SK-N-SH (cell line): Measurements from ENCODE around the gene PTCD1. TPM values are rescaled to one million over a fixed set of nuclear protein-coding genes. Genes with fewer than 3 reads are reported as not detected.

Source experiments
- CTCF ChIA-PET: fragments of 300-600, 350-600 bp; formaldehyde crosslinking; extraction: SDS; loops from one replicate; lab custom pipeline; 2021; lab: Yijun Ruan, JAX
- POLR2A ChIA-PET: fragments of 350-600 bp; sonication (Branson Sonifier 250); formaldehyde crosslinking; extraction: SDS; loops from one replicate; lab custom pipeline; 2020; ENCODE audit warnings: antibody characterized with exemption, inconsistent platforms; lab: Yijun Ruan, JAX
- DNase-seq: peaks from one replicate; pipeline ENCODE4 v3.0.0; 2012
- H2AFZ ChIP-seq: fragments of 200-600 bp; sonication (generic); 2 replicates; pipeline ENCODE4 v1.8.1; 2016; ENCODE audit warnings: antibody characterized with exemption, mild to moderate bottlenecking, low read depth
- H3F3A ChIP-seq: fragments of 200-600 bp; sonication (generic); replicated peaks from 2 replicates; pipeline ENCODE3; 2016; ENCODE audit warnings: antibody characterized with exemption, mild to moderate bottlenecking; ENCODE audit not compliant: insufficient read depth
- H3K27ac ChIP-seq, 2 experiments: fragments of 200-500 bp in 1 of 2; fragments of 200-600 bp in 1 of 2; sonication (Bioruptor generic) in 1 of 2; sonication (generic), shearing (Covaris generic) in 1 of 2; 2 replicates each; pipeline versions ENCODE4 v1.5.1 to v1.6.1; 2014 to 2016; ENCODE audit warnings: low read depth in 2 of 2, inconsistent platforms in 1 of 2, low read length in 1 of 2, mild to moderate bottlenecking in 1 of 2, mixed read lengths in 1 of 2
- H3K27me3 ChIP-seq: fragments of 200-600 bp; sonication (generic), shearing (Covaris generic); 2 replicates; pipeline ENCODE4 v1.6.1; 2016; ENCODE audit warnings: mixed run types; ENCODE audit not compliant: insufficient read depth
- H3K36me3 ChIP-seq, 2 experiments: fragments of 200-500 bp in 1 of 2; fragments of 200-600 bp in 1 of 2; sonication (Bioruptor generic) in 1 of 2; sonication (generic) in 1 of 2; replicated peaks in 1 of 2; 2 replicates each; pipeline versions ENCODE3 to v1.5.1; 2014 to 2016; ENCODE audit warnings: low read length in 1 of 2, mild to moderate bottlenecking in 1 of 2; ENCODE audit not compliant: insufficient read depth in 2 of 2, control insufficient read depth in 1 of 2
- H3K4me1 ChIP-seq, 2 experiments: fragments of 200-500 bp in 1 of 2; fragments of 200-600 bp in 1 of 2; sonication (Bioruptor generic) in 1 of 2; sonication (generic), shearing (Covaris generic) in 1 of 2; 2 replicates each; pipeline versions ENCODE4 v1.5.1 to v1.6.1; 2014 to 2016; ENCODE audit warnings: low read depth in 1 of 2, low read length in 1 of 2, mixed run types in 1 of 2; ENCODE audit not compliant: insufficient read depth in 2 of 2, control insufficient read depth in 1 of 2
- H3K4me2 ChIP-seq: fragments of 200-600 bp; sonication (generic), shearing (Covaris generic); 2 replicates; pipeline ENCODE4 v1.6.1; 2017; ENCODE audit warnings: mixed run types
- H3K4me3 ChIP-seq, 2 experiments: fragments of 200-500 bp in 1 of 2; fragments of 200-600 bp in 1 of 2; sonication (Bioruptor generic) in 1 of 2; sonication (generic), shearing (Covaris generic) in 1 of 2; 2 replicates each; pipeline versions ENCODE4 v1.5.1 to v1.8.1; 2014 to 2016; ENCODE audit warnings: low read depth in 2 of 2, inconsistent platforms in 1 of 2, low read length in 1 of 2, mild to moderate bottlenecking in 1 of 2, mixed read lengths in 1 of 2, moderate library complexity in 1 of 2
- H3K79me2 ChIP-seq: fragments of 200-600 bp; sonication (generic); 2 replicates; pipeline ENCODE4 v1.8.1; 2017; ENCODE audit warnings: mild to moderate bottlenecking; ENCODE audit not compliant: insufficient read depth
- H3K9ac ChIP-seq: fragments of 200-600 bp; sonication (generic); 2 replicates; pipeline ENCODE4 v1.6.1; 2017; ENCODE audit warnings: mixed run types
- H3K9me2 ChIP-seq: fragments of 200-600 bp; sonication (generic); 2 replicates; pipeline ENCODE4 v1.6.1; 2017; ENCODE audit warnings: mixed run types
- H3K9me3 ChIP-seq: fragments of 200-600 bp; sonication (generic); 2 replicates; pipeline ENCODE4 v1.6.1; 2017; ENCODE audit warnings: mixed run types, mild to moderate bottlenecking, moderate library complexity
- H4K20me1 ChIP-seq: fragments of 200-600 bp; sonication (generic); 2 replicates; pipeline ENCODE4 v1.6.1; 2017; ENCODE audit warnings: mild to moderate bottlenecking, mixed run types; ENCODE audit not compliant: insufficient read depth
- EP300 ChIP-seq, 2 experiments: IDR thresholded peaks; 2 replicates each; pipeline versions ENCODE4 v1.4.0 to v1.6.1; 2012; ENCODE audit warnings: borderline replicate concordance in 1 of 2, low read depth in 1 of 2, low read length in 1 of 2
- FOSL2 ChIP-seq: IDR thresholded peaks from 2 replicates; pipeline ENCODE4 v1.4.0; 2012; ENCODE audit warnings: low read depth, mild to moderate bottlenecking, moderate library complexity, borderline replicate concordance
- GATA2 ChIP-seq: sonication (generic); formaldehyde crosslinking; IDR thresholded peaks from 2 replicates; pipeline ENCODE4 v1.5.0; 2020; ENCODE audit warnings: mild to moderate bottlenecking, missing genetic modification reagents
- JUND ChIP-seq: IDR thresholded peaks from 2 replicates; pipeline ENCODE4 v1.4.0; 2012
- MEF2A ChIP-seq: IDR thresholded peaks from 2 replicates; pipeline ENCODE4 v1.4.0; 2012; ENCODE audit warnings: low read depth, borderline replicate concordance
- MXI1 ChIP-seq: IDR thresholded peaks from 2 replicates; pipeline ENCODE4 v1.6.1; 2012; ENCODE audit warnings: mild to moderate bottlenecking, low read depth, low read length, improper control_type of control experiment
- NFIC ChIP-seq: IDR thresholded peaks from 2 replicates; pipeline ENCODE4 v1.4.0; 2012; ENCODE audit warnings: borderline replicate concordance
- NRF1 ChIP-seq: IDR thresholded peaks from 2 replicates; pipeline ENCODE4 v1.6.1; 2012; ENCODE audit warnings: low read depth, mild to moderate bottlenecking, low read length
- POLR2AphosphoS5 ChIP-seq: IDR thresholded peaks from 2 replicates; pipeline ENCODE4 v1.6.1; 2012; ENCODE audit warnings: low read depth, low read length
- SIN3A ChIP-seq: IDR thresholded peaks from 2 replicates; pipeline ENCODE4 v1.6.1; 2012; ENCODE audit warnings: low read depth, mild to moderate bottlenecking, low read length, moderate library complexity, borderline replicate concordance
- TAF1 ChIP-seq: IDR thresholded peaks from 2 replicates; pipeline ENCODE4 v1.6.1; 2012; ENCODE audit warnings: low read depth, mild to moderate bottlenecking, low read length, moderate library complexity, borderline replicate concordance
- TCF12 ChIP-seq: IDR thresholded peaks from 2 replicates; pipeline ENCODE4 v1.4.0; 2012
- TEAD4 ChIP-seq: IDR thresholded peaks from 2 replicates; pipeline ENCODE4 v1.4.0; 2012; ENCODE audit warnings: mild to moderate bottlenecking, borderline replicate concordance; ENCODE audit not compliant: insufficient read depth
- ZBTB33 ChIP-seq: IDR thresholded peaks from 2 replicates; pipeline ENCODE4 v1.4.0; 2012; ENCODE audit warnings: low read depth, borderline replicate concordance
- WGBS: methylation state at CpG from one replicate; pipeline ENCODE4 v1.1.6; 2017; ENCODE audit warnings: low lambda C conversion rate; 5-methylcytosine and 5-hydroxymethylcytosine counted together
- polyA plus RNA-seq, 3 experiments: library from polyadenylated mRNA; depleted of rRNA; stranded (reverse); fragments of >200 nt; gene quantifications; 2 replicates each; pipeline ENCODE4 v1.2.3, GENCODE V29; 2012
- TF ChIP-seq, protein P1 (sequence below): IDR thresholded peaks from 2 replicates; pipeline ENCODE4 v1.4.0; 2012; ENCODE audit warnings: low read depth, borderline replicate concordance
- TF ChIP-seq, protein P2 (sequence below): IDR thresholded peaks from 2 replicates; pipeline ENCODE4; 2012

PTCD1 gene
- polyA plus RNA-seq, 1 of the 3 experiments (the other 2 are of a cell fraction): 8.2 TPM

DNA sequence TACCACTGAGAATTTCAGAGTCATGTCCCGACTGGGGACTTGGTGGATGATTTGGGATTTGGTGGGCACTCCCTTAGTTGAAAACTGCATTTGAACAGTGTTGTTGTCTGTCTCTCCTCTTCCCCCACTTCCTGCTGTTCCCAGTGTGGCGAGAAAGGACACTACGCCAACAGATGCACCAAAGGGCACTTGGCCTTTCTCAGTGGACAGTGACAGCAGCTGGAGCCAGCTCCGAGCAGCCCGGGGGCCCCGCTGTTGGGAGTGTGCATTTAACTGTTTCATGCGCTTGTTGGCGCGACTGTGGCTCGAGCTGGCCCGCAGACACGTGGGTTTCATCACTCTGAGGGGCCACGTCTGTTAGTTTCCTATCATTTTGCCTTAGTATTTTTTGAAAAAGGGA, 17.7 kb upstream of the PTCD1 start:
- TF ChIP-seq, protein P1, sequence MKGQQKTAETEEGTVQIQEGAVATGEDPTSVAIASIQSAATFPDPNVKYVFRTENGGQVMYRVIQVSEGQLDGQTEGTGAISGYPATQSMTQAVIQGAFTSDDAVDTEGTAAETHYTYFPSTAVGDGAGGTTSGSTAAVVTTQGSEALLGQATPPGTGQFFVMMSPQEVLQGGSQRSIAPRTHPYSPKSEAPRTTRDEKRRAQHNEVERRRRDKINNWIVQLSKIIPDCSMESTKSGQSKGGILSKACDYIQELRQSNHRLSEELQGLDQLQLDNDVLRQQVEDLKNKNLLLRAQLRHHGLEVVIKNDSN: no peak
- TF ChIP-seq POLR2AphosphoS5: peak; percentile 53; the same call in 1 of the 2 replicates
- no peak for TF ChIP-seq NFIC
- Histone ChIP-seq H4K20me1 (peaks cover 49% of the 10 kb centered on the region), H2AFZ (no peak overlapping the region), H3K9ac (no peak overlapping the region), H3K9me2 (no peaks in the 10 kb centered on the region), H3K27ac (no peak overlapping the region), H3K36me3 (peaks cover 61 to 93% of the 10 kb centered on the region in 2 experiments), H3K4me2 (no peak overlapping the region), H3K9me3 (no peaks in the 10 kb centered on the region), H3K4me1 (peaks cover 0 to 2% of the 10 kb centered on the region in 2 experiments; a peak in 1 of 4 replicates), H3K27me3 (no peaks in the 10 kb centered on the region), H3K79me2 (peaks cover 53% of the 10 kb centered on the region), H3K4me3 (no peak overlapping the region), H3F3A (peaks cover 37% of the 10 kb centered on the region)
- WGBS: 85% methylated on average over 13 of the region's 13 CpGs
- CTCF ChIA-PET: interaction anchor here (0.9 to 1.3 kb wide), 2 partner anchors 10 to 16 kb away, joined by 3 to 5 read pairs; partner anchors contain the start of gene ATP5MF
- no peak for DNase-seq
- POLR2A ChIA-PET: interaction anchor here (0.9 to 1.3 kb wide), 2 partner anchors 16 to 18 kb away, joined by 3 to 4 read pairs; partner anchors contain the start of gene PTCD1

- Histone ChIP-seq H3F3A (peaks cover 37% of the 10 kb centered on the region), H3K9ac (no peak overlapping the region), H3K27me3 (no peaks in the 10 kb centered on the region), H3K4me1 (peaks cover 0 to 2% of the 10 kb centered on the region in 2 experiments; a peak in 1 of 4 replicates), H3K4me3 (no peak overlapping the region), H3K4me2 (no peak overlapping the region), H3K36me3 (peaks cover 63 to 96% of the 10 kb centered on the region in 2 experiments), H4K20me1 (peaks cover 45% of the 10 kb centered on the region), H3K27ac (no peak overlapping the region), H2AFZ (no peak overlapping the region), H3K9me3 (no peaks in the 10 kb centered on the region), H3K79me2 (peaks cover 48% of the 10 kb centered on the region), H3K9me2 (no peaks in the 10 kb centered on the region)
- peak; percentile 24 for DNase-seq
- WGBS: 83% methylated on average over 9 of the region's 9 CpGs
- ChIA-PET CTCF (interaction anchor here (0.9 to 1.3 kb wide), 2 partner anchors 10 to 16 kb away, joined by 3 to 5 read pairs; partner anchors contain the start of gene ATP5MF), POLR2A (interaction anchor here (0.9 to 1.3 kb wide), 2 partner anchors 15 to 18 kb away, joined by 3 to 4 read pairs; partner anchors contain the start of gene PTCD1)
- TF ChIP-seq FOSL2: no peak
- TF ChIP-seq MEF2A: no peak
- no peak for TF ChIP-seq SIN3A
These were observed 17.3 kb upstream of the PTCD1 start for GRCh38 chr7:99455874-99456273.

DNA sequence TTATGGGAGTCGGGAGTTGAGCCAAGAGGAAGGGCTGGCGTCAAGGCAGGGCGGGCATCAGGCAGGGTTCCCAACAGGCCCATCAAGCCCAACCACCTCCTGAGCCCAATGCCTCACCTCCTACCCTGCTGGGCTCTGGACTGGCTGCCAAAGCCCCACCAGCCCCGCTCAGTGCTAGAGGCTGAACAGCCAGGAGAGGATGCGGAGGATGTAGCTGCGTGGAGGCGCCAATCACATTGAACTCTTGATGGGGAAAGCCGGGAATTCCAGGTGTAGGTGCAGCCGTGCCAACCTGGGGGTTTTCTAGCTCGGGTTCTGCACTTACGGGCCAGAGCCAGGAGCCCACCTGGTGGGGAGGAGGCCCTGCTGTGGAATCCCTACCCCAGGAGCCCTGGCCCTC, 14.5 kb upstream of the PTCD1 start:
- H3K36me3 ChIP-seq: peaks cover 64 to 96% of the 10 kb centered on the region in 2 experiments
- H3F3A ChIP-seq: peaks cover 22% of the 10 kb centered on the region
- peaks cover 25% of the 10 kb centered on the region for H4K20me1 ChIP-seq
- no peak for DNase-seq
- H2AFZ ChIP-seq: no peak overlapping the region
- no peaks in the 10 kb centered on the region for H3K4me1 ChIP-seq
- no peaks in the 10 kb centered on the region for H3K9me2 ChIP-seq
- POLR2A ChIA-PET: no interaction called here
- H3K79me2 ChIP-seq: peaks cover 28% of the 10 kb centered on the region; the same call in 1 of the 2 replicates
- TF ChIP-seq MXI1 (no peak), EP300 (IDR thresholded peaks at IDR 0.05; ENCODE audit: borderline replicate concordance in 1 of 2, low read depth in 1 of 2, low read length in 1 of 2) (no peak), MEF2A (no peak), GATA2 (no peak), TAF1 (no peak), NRF1 (no peak), TCF12 (no peak), JUND (no peak), TEAD4 (no peak), ZBTB33 (no peak)
- TF ChIP-seq, protein P1: no peak
- TF ChIP-seq, protein P2, sequence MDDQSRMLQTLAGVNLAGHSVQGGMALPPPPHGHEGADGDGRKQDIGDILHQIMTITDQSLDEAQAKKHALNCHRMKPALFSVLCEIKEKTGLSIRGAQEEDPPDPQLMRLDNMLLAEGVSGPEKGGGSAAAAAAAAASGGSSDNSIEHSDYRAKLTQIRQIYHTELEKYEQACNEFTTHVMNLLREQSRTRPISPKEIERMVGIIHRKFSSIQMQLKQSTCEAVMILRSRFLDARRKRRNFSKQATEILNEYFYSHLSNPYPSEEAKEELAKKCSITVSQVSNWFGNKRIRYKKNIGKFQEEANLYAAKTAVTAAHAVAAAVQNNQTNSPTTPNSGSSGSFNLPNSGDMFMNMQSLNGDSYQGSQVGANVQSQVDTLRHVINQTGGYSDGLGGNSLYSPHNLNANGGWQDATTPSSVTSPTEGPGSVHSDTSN: no peak
- H3K9me3 ChIP-seq: no peaks in the 10 kb centered on the region
- no peak overlapping the region for H3K9ac ChIP-seq
- CTCF ChIA-PET: no interaction called here
- no peak overlapping the region for H3K27ac ChIP-seq
- H3K4me3 ChIP-seq: no peak overlapping the region
- 100% methylated on average over 11 of the region's 11 CpGs for WGBS
- no peaks in the 10 kb centered on the region for H3K27me3 ChIP-seq
- no peak overlapping the region for H3K4me2 ChIP-seq
